SHP77 treated with DMSO at 0.1 percent for 48 hours (cell line): ENCODE measurements around the gene POMT2.
"Not testable (repeated sequence)": the region's sequence is repeated elsewhere in the genome, so short reads cannot be mapped to it uniquely, and the experiment has no call there.

Experiments used
- DNase-seq: peaks from one replicate; lab custom pipeline; 2025; lab: John Stamatoyannopoulos, UW

Gene POMT2

GRCh38 chr14:77296906-77297305 is 23.8 kb downstream of the POMT2 start:
- no peak for DNase-seq

GRCh38 chr14:77296155-77296554 is 24.5 kb downstream of the POMT2 start:
- DNase-seq: no peak

- no peak for DNase-seq
These were observed 30.0 kb downstream of the POMT2 start for GRCh38 chr14:77290705-77291104.

GRCh38 chr14:77286576-77286975 is 34.1 kb downstream of the POMT2 start:
- DNase-seq: no peak

GRCh38 chr14:77284466-77284865 is 36.2 kb downstream of the POMT2 start:
- no peak for DNase-seq

GRCh38 chr14:77284066-77284465 is 36.6 kb downstream of the POMT2 start:
- no peak for DNase-seq

GRCh38 chr14:77281852-77282410 is 38.8 kb downstream of the POMT2 start:
- no peak for DNase-seq

- not testable (repeated sequence) for DNase-seq
These were observed 39.8 kb downstream of the POMT2 start for GRCh38 chr14:77280921-77281320.

GRCh38 chr14:77279719-77280118 is 41.0 kb downstream of the POMT2 start:
- DNase-seq: no peak

- DNase-seq: no peak
These were observed 42.0 kb downstream of the POMT2 start for GRCh38 chr14:77278461-77279230.

GRCh38 chr14:77276959-77277358 is 43.7 kb downstream of the POMT2 start:
- no peak for DNase-seq

GRCh38 chr14:77276295-77276935 is 44.3 kb downstream of the POMT2 start:
- no peak for DNase-seq

GRCh38 chr14:77275601-77276017 is 45.1 kb downstream of the POMT2 start:
- DNase-seq: no peak

GRCh38 chr14:77275041-77275580 is 45.6 kb downstream of the POMT2 start:
- DNase-seq: no peak

GRCh38 chr14:77273796-77274195 is 46.9 kb downstream of the POMT2 start:
- DNase-seq: no peak

GRCh38 chr14:77272261-77272660 is 48.4 kb downstream of the POMT2 start:
- DNase-seq: no peak

- no peak for DNase-seq
These were observed 49.5 kb downstream of the POMT2 start, which contains the start of gene NGB for GRCh38 chr14:77271113-77271710. Gene NGB (minus strand): TSS chr14:77271206. CDS start chr14:77270937, 269 bp downstream.

GRCh38 chr14:77270361-77271112 is 50.1 kb downstream of the POMT2 start:
- no peak for DNase-seq

- peak; percentile 65 for DNase-seq
These were observed 51.6 kb downstream of the POMT2 start for GRCh38 chr14:77268989-77269600.

- no peak for DNase-seq
These were observed 52.6 kb downstream of the POMT2 start for GRCh38 chr14:77267937-77268699.

GRCh38 chr14:77266336-77266735 is 54.3 kb downstream of the POMT2 start:
- no peak for DNase-seq
